ENCODE data around the gene CLSTN2.

The CLSTN2 gene

GRCh38 chr3:140052771-140053702 lies 118.1 kb downstream of the CLSTN2 start:
- Histone ChIP-seq H3K27ac (ENCODE audit: low read depth, low read length, severe bottlenecking) (no peak overlapping the region), H3K4me1 (ENCODE audit: control insufficient read depth, insufficient read depth, low read length, poor library complexity, severe bottlenecking) (no peaks in the 10 kb centered on the region), H3K4me3 (ENCODE audit: extremely low read depth, insufficient read depth, low read length, poor library complexity, severe bottlenecking) (no peak overlapping the region), H3K9me3 (ENCODE audit: control insufficient read depth, low read length) (no peaks in the 10 kb centered on the region), H3K36me3 (ENCODE audit: control insufficient read depth, insufficient read depth, low read length) (no peaks in the 10 kb centered on the region)
- 84 to 93% methylated on average over 5 to 9 of the region's 11 CpGs for WGBS, 2 experiments (ENCODE audit: insufficient coverage in 2 of 2)

- H3K9me3 ChIP-seq (ENCODE audit: control insufficient read depth, low read length), result no peaks in the 10 kb centered on the region
- H3K36me3 ChIP-seq (ENCODE audit: control insufficient read depth, insufficient read depth, low read length), result no peaks in the 10 kb centered on the region
- no peak overlapping the region for H3K4me3 ChIP-seq (ENCODE audit: extremely low read depth, insufficient read depth, low read length, poor library complexity, severe bottlenecking)
- 85 to 97% methylated on average over 3 of the region's 3 CpGs for WGBS, 2 experiments (ENCODE audit: insufficient coverage in 2 of 2)
- no peak overlapping the region for H3K27ac ChIP-seq (ENCODE audit: low read depth, low read length, severe bottlenecking)
- no peaks in the 10 kb centered on the region for H3K4me1 ChIP-seq (ENCODE audit: control insufficient read depth, insufficient read depth, low read length, poor library complexity, severe bottlenecking)
Measured at GRCh38 chr3:140053794-140054193, 118.8 kb downstream of the CLSTN2 start.

GRCh38 chr3:140055092-140055791 lies 120.3 kb downstream of the CLSTN2 start:
- no peak overlapping the region for H3K4me3 ChIP-seq (ENCODE audit: extremely low read depth, insufficient read depth, low read length, poor library complexity, severe bottlenecking)
- no peaks in the 10 kb centered on the region for H3K36me3 ChIP-seq (ENCODE audit: control insufficient read depth, insufficient read depth, low read length)
- H3K27ac ChIP-seq (ENCODE audit: low read depth, low read length, severe bottlenecking), result no peak overlapping the region
- no peaks in the 10 kb centered on the region for H3K9me3 ChIP-seq (ENCODE audit: control insufficient read depth, low read length)
- 90 to 96% methylated on average over 5 of the region's 6 CpGs for WGBS, 2 experiments (ENCODE audit: insufficient coverage in 2 of 2)
- no peaks in the 10 kb centered on the region for H3K4me1 ChIP-seq (ENCODE audit: control insufficient read depth, insufficient read depth, low read length, poor library complexity, severe bottlenecking)

- Histone ChIP-seq H3K36me3 (ENCODE audit: control insufficient read depth, insufficient read depth, low read length) (no peaks in the 10 kb centered on the region), H3K9me3 (ENCODE audit: control insufficient read depth, low read length) (no peaks in the 10 kb centered on the region), H3K4me3 (ENCODE audit: extremely low read depth, insufficient read depth, low read length, poor library complexity, severe bottlenecking) (no peak overlapping the region), H3K4me1 (ENCODE audit: control insufficient read depth, insufficient read depth, low read length, poor library complexity, severe bottlenecking) (no peaks in the 10 kb centered on the region), H3K27ac (ENCODE audit: low read depth, low read length, severe bottlenecking) (no peak overlapping the region)
- 91 to 95% methylated on average over 3 to 4 of the region's 4 CpGs for WGBS, 2 experiments (ENCODE audit: insufficient coverage in 2 of 2)
Measured at GRCh38 chr3:140056047-140056446, 121.1 kb downstream of the CLSTN2 start.

GRCh38 chr3:140061211-140061610 lies 126.2 kb downstream of the CLSTN2 start:
- WGBS, 2 experiments (ENCODE audit: insufficient coverage in 2 of 2), result 75% methylated on average over 1 of the region's 2 CpGs; no CpG with 5 or more reads in 1 of the 2 experiments
- Histone ChIP-seq H3K4me1 (ENCODE audit: control insufficient read depth, insufficient read depth, low read length, poor library complexity, severe bottlenecking) (no peaks in the 10 kb centered on the region), H3K27ac (ENCODE audit: low read depth, low read length, severe bottlenecking) (no peak overlapping the region), H3K36me3 (ENCODE audit: control insufficient read depth, insufficient read depth, low read length) (no peaks in the 10 kb centered on the region), H3K9me3 (ENCODE audit: control insufficient read depth, low read length) (no peaks in the 10 kb centered on the region), H3K4me3 (ENCODE audit: extremely low read depth, insufficient read depth, low read length, poor library complexity, severe bottlenecking) (no peak overlapping the region)

- H3K4me1 ChIP-seq (ENCODE audit: control insufficient read depth, insufficient read depth, low read length, poor library complexity, severe bottlenecking), result no peaks in the 10 kb centered on the region
- no peak overlapping the region for H3K4me3 ChIP-seq (ENCODE audit: extremely low read depth, insufficient read depth, low read length, poor library complexity, severe bottlenecking)
- no peaks in the 10 kb centered on the region for H3K9me3 ChIP-seq (ENCODE audit: control insufficient read depth, low read length)
- no peaks in the 10 kb centered on the region for H3K36me3 ChIP-seq (ENCODE audit: control insufficient read depth, insufficient read depth, low read length)
- no peak overlapping the region for H3K27ac ChIP-seq (ENCODE audit: low read depth, low read length, severe bottlenecking)
Measured at GRCh38 chr3:140062461-140062860, 127.5 kb downstream of the CLSTN2 start.

- no peak overlapping the region for H3K4me3 ChIP-seq (ENCODE audit: extremely low read depth, insufficient read depth, low read length, poor library complexity, severe bottlenecking)
Measured at GRCh38 chr3:140067487-140067886, 132.5 kb downstream of the CLSTN2 start.

GRCh38 chr3:140068494-140069017 lies 133.6 kb downstream of the CLSTN2 start:
- no peak overlapping the region for H3K4me3 ChIP-seq (ENCODE audit: extremely low read depth, insufficient read depth, low read length, poor library complexity, severe bottlenecking)
- no peaks in the 10 kb centered on the region for H3K9me3 ChIP-seq (ENCODE audit: control insufficient read depth, low read length)
- H3K27ac ChIP-seq (ENCODE audit: low read depth, low read length, severe bottlenecking), result no peak overlapping the region
- H3K4me1 ChIP-seq (ENCODE audit: control insufficient read depth, insufficient read depth, low read length, poor library complexity, severe bottlenecking), result no peaks in the 10 kb centered on the region
- H3K36me3 ChIP-seq (ENCODE audit: control insufficient read depth, insufficient read depth, low read length), result no peaks in the 10 kb centered on the region

More at GRCh38 chr3:140067487-140067886, 132.5 kb downstream of the CLSTN2 start:
- Histone ChIP-seq H3K27ac (ENCODE audit: low read depth, low read length, severe bottlenecking) (no peak overlapping the region), H3K4me1 (ENCODE audit: control insufficient read depth, insufficient read depth, low read length, poor library complexity, severe bottlenecking) (no peaks in the 10 kb centered on the region), H3K9me3 (ENCODE audit: control insufficient read depth, low read length) (no peaks in the 10 kb centered on the region), H3K36me3 (ENCODE audit: control insufficient read depth, insufficient read depth, low read length) (no peaks in the 10 kb centered on the region)
- 77% methylated on average over 2 of the region's 3 CpGs; no CpG with 5 or more reads in 1 of the 2 experiments for WGBS, 2 experiments (ENCODE audit: insufficient coverage in 2 of 2)

GRCh38 chr3:140073278-140074045 lies 138.5 kb downstream of the CLSTN2 start:
- 100% methylated on average over 2 of the region's 3 CpGs for WGBS, 2 experiments (ENCODE audit: insufficient coverage in 2 of 2)
- Histone ChIP-seq H3K36me3 (ENCODE audit: control insufficient read depth, insufficient read depth, low read length) (no peaks in the 10 kb centered on the region), H3K4me1 (ENCODE audit: control insufficient read depth, insufficient read depth, low read length, poor library complexity, severe bottlenecking) (no peaks in the 10 kb centered on the region), H3K9me3 (ENCODE audit: control insufficient read depth, low read length) (no peaks in the 10 kb centered on the region), H3K27ac (ENCODE audit: low read depth, low read length, severe bottlenecking) (no peak overlapping the region), H3K4me3 (ENCODE audit: extremely low read depth, insufficient read depth, low read length, poor library complexity, severe bottlenecking) (no peak overlapping the region)

- WGBS, 2 experiments (ENCODE audit: insufficient coverage in 2 of 2), result 100% methylated on average over 2 of the region's 3 CpGs; no CpG with 5 or more reads in 1 of the 2 experiments
- H3K4me1 ChIP-seq (ENCODE audit: control insufficient read depth, insufficient read depth, low read length, poor library complexity, severe bottlenecking), result no peaks in the 10 kb centered on the region
- no peak overlapping the region for H3K27ac ChIP-seq (ENCODE audit: low read depth, low read length, severe bottlenecking)
Measured at GRCh38 chr3:140076552-140076951, 141.6 kb downstream of the CLSTN2 start.

More at GRCh38 chr3:140076552-140076951, 141.6 kb downstream of the CLSTN2 start:
- Histone ChIP-seq H3K36me3 (ENCODE audit: control insufficient read depth, insufficient read depth, low read length) (no peaks in the 10 kb centered on the region), H3K4me3 (ENCODE audit: extremely low read depth, insufficient read depth, low read length, poor library complexity, severe bottlenecking) (no peak overlapping the region), H3K9me3 (ENCODE audit: control insufficient read depth, low read length) (no peaks in the 10 kb centered on the region)
